Central memory CD8-positive, alpha-beta T cell (primary cell): ENCODE results near the gene STK10.

ENCODE experiments used
- ATAC-seq: fragments of 150-1000 bp; cut with Tn5 transposase; replicated peaks from 2 replicates; pipeline ENCODE4 v1.10.0; 2022; ENCODE audit warnings: mild to moderate bottlenecking, moderate FRiP score, moderate number of reproducible peaks; ENCODE audit not compliant: poor library complexity, severe bottlenecking; ENCODE audit errors: extremely low read depth
- DNase-seq, 2 donors: peaks; one replicate each; pipeline ENCODE4 v3.0.0; 2021; ENCODE audit warnings: low spot score in 2 of 2
- H3K27ac Mint-ChIP-seq: one replicate; pipeline ENCODE4 v1.8.0; 2022; ENCODE audit warnings: low read depth, mild to moderate bottlenecking, moderate library complexity, mixed read lengths
- H3K27me3 Mint-ChIP-seq: one replicate; pipeline ENCODE4 v1.8.0; 2022; ENCODE audit warnings: mixed read lengths
- H3K36me3 Mint-ChIP-seq: one replicate; pipeline ENCODE4 v1.8.0; 2022; ENCODE audit warnings: mild to moderate bottlenecking, moderate library complexity, mixed read lengths; ENCODE audit not compliant: insufficient read depth
- H3K4me1 Mint-ChIP-seq: one replicate; pipeline ENCODE4 v1.8.0; 2022; ENCODE audit warnings: mixed read lengths
- H3K4me3 Mint-ChIP-seq: one replicate; pipeline ENCODE4 v1.8.0; 2022; ENCODE audit warnings: mild to moderate bottlenecking, moderate library complexity, mixed read lengths
- H3K9me3 Mint-ChIP-seq: one replicate; pipeline ENCODE4 v1.8.0; 2022; ENCODE audit warnings: mixed read lengths

The STK10 gene

GRCh38 chr5:172095368-172096206 lies 92.4 kb downstream of the STK10 start:
- no peak overlapping the region for H3K4me3 Mint-ChIP-seq
- H3K27ac Mint-ChIP-seq: peak overlapping the region; percentile 20
- H3K36me3 Mint-ChIP-seq: peaks cover 66% of the 10 kb centered on the region
- H3K9me3 Mint-ChIP-seq: no peaks in the 10 kb centered on the region
- no peaks in the 10 kb centered on the region for H3K27me3 Mint-ChIP-seq
- ATAC-seq (no peak), DNase-seq (no peak)
- H3K4me1 Mint-ChIP-seq: peaks cover 20% of the 10 kb centered on the region

DNA sequence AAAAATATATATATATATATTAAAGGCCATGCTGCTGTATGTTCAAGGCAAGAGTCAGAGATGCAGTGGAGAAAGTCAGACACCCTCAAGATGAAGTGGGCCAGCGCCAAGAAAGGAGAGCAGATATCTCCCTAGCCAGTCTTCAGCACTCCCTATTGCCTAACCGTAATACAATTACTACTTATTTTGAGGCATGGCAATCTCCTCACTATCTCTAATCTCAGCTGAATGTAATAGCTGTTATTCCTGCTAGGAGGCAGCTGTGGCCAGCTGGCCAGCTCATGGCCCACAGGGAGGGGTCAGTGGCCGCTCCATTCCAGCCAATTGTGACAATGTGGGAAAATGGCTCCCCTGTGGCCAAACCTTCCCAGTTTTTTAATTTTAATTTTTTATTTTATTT lies 94.1 kb downstream of the STK10 start:
- Mint-ChIP-seq H3K27me3 (no peaks in the 10 kb centered on the region), H3K36me3 (peaks cover 68% of the 10 kb centered on the region), H3K9me3 (no peaks in the 10 kb centered on the region), H3K4me1 (peaks cover 17% of the 10 kb centered on the region), H3K4me3 (no peak overlapping the region), H3K27ac (no peak overlapping the region)
- no peak for DNase-seq
- no peak for ATAC-seq

- Mint-ChIP-seq H3K4me1 (peaks cover 13% of the 10 kb centered on the region), H3K4me3 (no peak overlapping the region), H3K9me3 (no peaks in the 10 kb centered on the region), H3K36me3 (peaks cover 67% of the 10 kb centered on the region), H3K27me3 (no peaks in the 10 kb centered on the region), H3K27ac (peak overlapping the region; percentile 17)
- DNase-seq (no peak), ATAC-seq (no peak)
Observed at GRCh38 chr5:172093559-172093958, 94.5 kb downstream of the STK10 start.

- no peaks in the 10 kb centered on the region for H3K4me1 Mint-ChIP-seq
- no peak overlapping the region for H3K27ac Mint-ChIP-seq
- no peak overlapping the region for H3K4me3 Mint-ChIP-seq
- H3K9me3 Mint-ChIP-seq: no peaks in the 10 kb centered on the region
- ATAC-seq (no peak), DNase-seq (no peak)
- peaks cover 58% of the 10 kb centered on the region for H3K36me3 Mint-ChIP-seq
- no peaks in the 10 kb centered on the region for H3K27me3 Mint-ChIP-seq
Observed at GRCh38 chr5:172091956-172092732, 95.9 kb downstream of the STK10 start.

DNA sequence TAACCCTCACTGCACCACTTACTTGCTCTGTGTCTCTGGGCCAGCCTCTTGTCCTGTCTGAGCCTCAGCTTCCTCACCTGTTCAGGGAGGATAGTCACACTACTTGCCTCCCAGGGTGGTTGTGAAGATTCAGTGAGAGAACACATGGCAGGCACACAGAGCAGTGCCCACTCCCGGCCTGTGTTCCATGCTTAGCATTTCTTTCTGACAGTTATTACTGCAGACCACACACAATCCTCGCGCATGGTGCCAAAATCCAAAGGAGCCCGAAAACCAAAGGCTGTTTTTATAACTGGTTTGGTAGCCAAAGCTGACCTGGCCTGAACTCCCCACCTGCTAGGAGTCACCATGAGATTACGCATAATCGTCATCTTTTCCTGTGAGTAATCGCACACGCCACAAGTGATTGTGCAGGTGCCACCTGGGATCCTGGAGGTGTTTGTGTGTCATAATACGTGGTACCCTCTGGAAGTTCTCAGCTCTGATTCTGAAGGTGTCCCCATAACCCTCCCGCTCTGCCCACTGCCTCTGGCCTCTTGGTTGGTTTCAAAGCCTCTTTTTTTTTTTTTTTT lies 97.0 kb downstream of the STK10 start:
- Mint-ChIP-seq H3K4me1 (no peaks in the 10 kb centered on the region), H3K4me3 (no peak overlapping the region), H3K27ac (peak overlapping the region; percentile 39), H3K9me3 (no peaks in the 10 kb centered on the region), H3K27me3 (no peaks in the 10 kb centered on the region), H3K36me3 (peaks cover 58% of the 10 kb centered on the region)
- ATAC-seq (no peak), DNase-seq (no peak)

GRCh38 chr5:172089298-172090117 lies 98.5 kb downstream of the STK10 start:
- peak overlapping the region; percentile 84 for H3K27ac Mint-ChIP-seq
- no peak for DNase-seq
- no peaks in the 10 kb centered on the region for H3K4me1 Mint-ChIP-seq
- ATAC-seq: no peak
- no peaks in the 10 kb centered on the region for H3K27me3 Mint-ChIP-seq
- H3K36me3 Mint-ChIP-seq: peaks cover 68% of the 10 kb centered on the region
- no peak overlapping the region for H3K4me3 Mint-ChIP-seq
- H3K9me3 Mint-ChIP-seq: no peaks in the 10 kb centered on the region

GRCh38 chr5:172088801-172089200 lies 99.2 kb downstream of the STK10 start:
- no peaks in the 10 kb centered on the region for H3K9me3 Mint-ChIP-seq
- H3K36me3 Mint-ChIP-seq: peaks cover 70% of the 10 kb centered on the region
- H3K27ac Mint-ChIP-seq: peak overlapping the region; percentile 84
- ATAC-seq: no peak
- H3K4me3 Mint-ChIP-seq: no peak overlapping the region
- H3K4me1 Mint-ChIP-seq: no peaks in the 10 kb centered on the region
- no peak for DNase-seq
- no peaks in the 10 kb centered on the region for H3K27me3 Mint-ChIP-seq

DNA sequence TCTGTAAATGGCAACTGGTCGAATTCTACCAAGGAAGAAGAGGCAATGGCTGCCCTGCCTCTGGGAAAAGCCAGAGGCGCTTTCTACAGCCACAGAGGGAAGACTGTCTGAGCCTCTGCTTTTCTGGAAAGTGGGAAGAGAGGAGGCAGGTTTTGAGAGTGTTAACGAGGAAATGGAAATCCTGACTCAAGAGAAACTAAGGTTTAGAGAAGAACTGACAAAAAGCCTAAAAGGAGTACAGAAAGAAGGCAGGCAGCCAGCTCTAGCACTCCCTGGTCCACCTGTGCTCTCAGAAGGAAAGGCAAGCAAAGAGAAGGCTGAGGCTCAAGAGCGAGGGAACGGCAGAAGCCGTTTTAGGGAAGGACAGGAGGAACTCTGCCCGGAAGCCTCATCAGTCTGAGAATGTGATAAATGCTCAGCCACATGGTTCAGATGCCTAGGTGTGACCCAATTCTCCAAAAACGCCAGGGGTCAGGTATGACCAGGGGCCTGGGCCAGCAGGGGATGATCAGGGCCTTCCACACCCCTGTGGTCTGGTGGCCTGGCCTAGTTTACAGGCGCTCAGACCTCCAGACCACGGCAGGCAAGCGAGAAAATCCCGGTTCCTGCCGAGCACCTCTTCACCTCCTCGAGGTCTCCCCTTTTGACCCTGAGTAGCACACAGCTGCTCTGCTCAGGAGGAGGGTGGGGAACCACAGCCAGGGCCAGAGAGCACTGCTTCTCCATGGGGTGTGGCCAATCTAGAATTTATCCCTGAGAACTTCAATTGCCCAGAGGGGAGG lies 101.6 kb downstream of the STK10 start:
- H3K4me3 Mint-ChIP-seq: no peak overlapping the region
- no peak for DNase-seq
- H3K9me3 Mint-ChIP-seq: no peaks in the 10 kb centered on the region
- peak overlapping the region; percentile 13 for H3K27ac Mint-ChIP-seq
- H3K36me3 Mint-ChIP-seq: peaks cover 67% of the 10 kb centered on the region
- H3K27me3 Mint-ChIP-seq: no peaks in the 10 kb centered on the region
- ATAC-seq: no peak
- H3K4me1 Mint-ChIP-seq: no peaks in the 10 kb centered on the region

GRCh38 chr5:172085738-172086137 lies 102.3 kb downstream of the STK10 start:
- H3K4me3 Mint-ChIP-seq: no peak overlapping the region

GRCh38 chr5:172082180-172082579 lies 105.8 kb downstream of the STK10 start:
- ATAC-seq: no peak
- H3K4me1 Mint-ChIP-seq: peaks cover 18% of the 10 kb centered on the region
- H3K36me3 Mint-ChIP-seq: peaks cover 77% of the 10 kb centered on the region

More at GRCh38 chr5:172085738-172086137, 102.3 kb downstream of the STK10 start:
- Mint-ChIP-seq H3K9me3 (no peaks in the 10 kb centered on the region), H3K27ac (peak overlapping the region; percentile 16), H3K27me3 (no peaks in the 10 kb centered on the region), H3K36me3 (peaks cover 67% of the 10 kb centered on the region), H3K4me1 (no peaks in the 10 kb centered on the region)
- no peak for DNase-seq
- no peak for ATAC-seq

GRCh38 chr5:172079876-172080275 lies 108.1 kb downstream of the STK10 start:
- ATAC-seq: no peak
- H3K27ac Mint-ChIP-seq: peak overlapping the region; percentile 78
- H3K36me3 Mint-ChIP-seq: peaks cover 75% of the 10 kb centered on the region
- no peaks in the 10 kb centered on the region for H3K27me3 Mint-ChIP-seq
- H3K9me3 Mint-ChIP-seq: no peaks in the 10 kb centered on the region
- H3K4me3 Mint-ChIP-seq: no peak overlapping the region
- DNase-seq: no peak
- H3K4me1 Mint-ChIP-seq: peaks cover 24% of the 10 kb centered on the region

More at GRCh38 chr5:172082180-172082579, 105.8 kb downstream of the STK10 start:
- Mint-ChIP-seq H3K9me3 (no peaks in the 10 kb centered on the region), H3K27me3 (no peaks in the 10 kb centered on the region), H3K4me3 (no peak overlapping the region), H3K27ac (peak overlapping the region; percentile 41)
- DNase-seq: no peak
